DOHH2 (cell line): ENCODE data around the gene TTR.

Source experiments
- H3F3A ChIP-seq: fragments of 200-600 bp; sonication (generic), shearing (Covaris generic); 2 replicates; pipeline ENCODE4 v1.6.0; 2016; ENCODE audit warnings: antibody characterized with exemption, mild to moderate bottlenecking; ENCODE audit not compliant: control insufficient read depth, insufficient read depth
- H3K27ac ChIP-seq: fragments of 200-600 bp; sonication (generic); 2 replicates; pipeline ENCODE4 v1.5.1; 2014; ENCODE audit warnings: low read depth, mild to moderate bottlenecking, low read length, moderate library complexity
- H3K27me3 ChIP-seq: fragments of 200-600 bp; sonication (generic); 2 replicates; pipeline ENCODE4 v1.6.1; 2014; ENCODE audit warnings: mild to moderate bottlenecking, low read length, mixed read lengths; ENCODE audit not compliant: control insufficient read depth
- H3K36me3 ChIP-seq: fragments of 200-600 bp; sonication (generic); 2 replicates; pipeline ENCODE4 v1.6.1; 2014; ENCODE audit warnings: mild to moderate bottlenecking, low read length, moderate library complexity, mixed read lengths; ENCODE audit not compliant: control insufficient read depth
- H3K4me1 ChIP-seq: fragments of 200-600 bp; sonication (generic); 2 replicates; pipeline ENCODE4 v1.6.1; 2014; ENCODE audit warnings: mild to moderate bottlenecking, low read length, mixed read lengths; ENCODE audit not compliant: control insufficient read depth
- H3K4me2 ChIP-seq: fragments of 200-600 bp; sonication (generic); 2 replicates; pipeline ENCODE4 v1.6.0; 2014; ENCODE audit warnings: mild to moderate bottlenecking, low read length, moderate library complexity
- H3K4me3 ChIP-seq: fragments of 200-600 bp; sonication (generic); 2 replicates; pipeline ENCODE4 v1.5.1; 2014; ENCODE audit warnings: mild to moderate bottlenecking, low read length, mixed read lengths
- H3K79me2 ChIP-seq: fragments of 200-600 bp; sonication (generic); 2 replicates; pipeline ENCODE4 v1.6.1; 2014; ENCODE audit warnings: mild to moderate bottlenecking, low read length, mixed read lengths; ENCODE audit not compliant: control insufficient read depth
- H3K9me2 ChIP-seq: fragments of 200-600 bp; sonication (generic); replicated peaks from 2 replicates; pipeline ENCODE4 v1.6.1; 2014; ENCODE audit warnings: mild to moderate bottlenecking, low read length, mixed read lengths; ENCODE audit not compliant: control insufficient read depth
- H3K9me3 ChIP-seq: fragments of 200-600 bp; sonication (generic); 2 replicates; pipeline ENCODE4 v1.6.1; 2014; ENCODE audit warnings: antibody characterized with exemption, low read length, mixed read lengths; ENCODE audit not compliant: control insufficient read depth, insufficient read depth
- H4K20me1 ChIP-seq: fragments of 200-600 bp; sonication (generic); 2 replicates; pipeline ENCODE4 v1.6.0; 2014; ENCODE audit warnings: low read depth, mild to moderate bottlenecking, antibody characterized with exemption, low read length, moderate library complexity; ENCODE audit not compliant: control insufficient read depth, insufficient read depth
- CTCF ChIP-seq: fragments of 200-600 bp; sonication (generic); IDR thresholded peaks from one replicate; pipeline ENCODE4 v1.5.1; 2014; ENCODE audit warnings: antibody characterized with exemption, mild to moderate bottlenecking, low read depth, low read length; ENCODE audit not compliant: poor library complexity, severe bottlenecking
- EZH2phosphoT487 ChIP-seq: fragments of 200-600 bp; sonication (generic); IDR thresholded peaks from 2 replicates; pipeline ENCODE4 v1.6.1; 2017; ENCODE audit warnings: borderline replicate concordance, mild to moderate bottlenecking, antibody characterized with exemption, low read length, moderate library complexity, mixed read lengths

Gene TTR

GRCh38 chr18:31586616-31587015, 5.1 kb upstream of the TTR start:
- TF ChIP-seq CTCF (no peak), EZH2phosphoT487 (no peak)
- Histone ChIP-seq H4K20me1 (no peaks in the 10 kb centered on the region), H3K4me2 (no peak overlapping the region), H3K36me3 (no peaks in the 10 kb centered on the region), H3K27ac (no peak overlapping the region), H3K9me2 (no peaks in the 10 kb centered on the region), H3K9me3 (no peaks in the 10 kb centered on the region), H3K4me3 (no peak overlapping the region), H3K4me1 (no peaks in the 10 kb centered on the region), H3K79me2 (no peaks in the 10 kb centered on the region), H3K27me3 (no peaks in the 10 kb centered on the region), H3F3A (no peaks in the 10 kb centered on the region)

- no peaks in the 10 kb centered on the region for H3K9me2 ChIP-seq
- no peaks in the 10 kb centered on the region for H3K79me2 ChIP-seq
- no peaks in the 10 kb centered on the region for H3K9me3 ChIP-seq
- H3K4me1 ChIP-seq: no peaks in the 10 kb centered on the region
- no peaks in the 10 kb centered on the region for H4K20me1 ChIP-seq
- H3K4me2 ChIP-seq: no peak overlapping the region
- H3K27me3 ChIP-seq: no peaks in the 10 kb centered on the region
- no peak overlapping the region for H3K27ac ChIP-seq
- H3K36me3 ChIP-seq: no peaks in the 10 kb centered on the region
- H3K4me3 ChIP-seq: no peak overlapping the region
- TF ChIP-seq CTCF (no peak), EZH2phosphoT487 (no peak)
- H3F3A ChIP-seq: no peaks in the 10 kb centered on the region
Observed at GRCh38 chr18:31587529-31587928, 4.1 kb upstream of the TTR start.

GRCh38 chr18:31590570-31590969, 1.1 kb upstream of the TTR start:
- H3K4me1 ChIP-seq: no peaks in the 10 kb centered on the region
- no peaks in the 10 kb centered on the region for H3K9me3 ChIP-seq
- no peak overlapping the region for H3K27ac ChIP-seq
- H3K36me3 ChIP-seq: no peaks in the 10 kb centered on the region
- no peak overlapping the region for H3K4me2 ChIP-seq
- no peaks in the 10 kb centered on the region for H3K79me2 ChIP-seq
- no peak overlapping the region for H3K4me3 ChIP-seq
- H3K27me3 ChIP-seq: no peaks in the 10 kb centered on the region
- TF ChIP-seq CTCF: no peak
- TF ChIP-seq EZH2phosphoT487: no peak
- H3F3A ChIP-seq: no peaks in the 10 kb centered on the region
- no peaks in the 10 kb centered on the region for H3K9me2 ChIP-seq
- H4K20me1 ChIP-seq: no peaks in the 10 kb centered on the region

- Histone ChIP-seq H3K9me2 (no peaks in the 10 kb centered on the region), H3K27me3 (no peaks in the 10 kb centered on the region), H3K4me2 (no peak overlapping the region), H4K20me1 (no peaks in the 10 kb centered on the region), H3K79me2 (no peaks in the 10 kb centered on the region), H3K27ac (no peak overlapping the region), H3K4me1 (no peaks in the 10 kb centered on the region), H3K4me3 (no peak overlapping the region), H3K9me3 (no peaks in the 10 kb centered on the region), H3K36me3 (no peaks in the 10 kb centered on the region), H3F3A (no peaks in the 10 kb centered on the region)
- TF ChIP-seq EZH2phosphoT487 (no peak), CTCF (no peak)
Observed at GRCh38 chr18:31591113-31591512, 564 bp upstream of the TTR start.
